ENCODE measurements around the gene ALG9. TPM values are rescaled to one million over a fixed set of nuclear protein-coding genes. Genes with fewer than 3 reads are reported as not detected.
"Not testable (repeated sequence)": the region's sequence is repeated elsewhere in the genome, so short reads cannot be mapped to it uniquely, and the experiment has no call there.

ALG9 gene
- polyA plus RNA-seq, 3 donors = 7.4 to 7.9 (median 7.8) TPM

- H3K4me3 Mint-ChIP-seq = no peak overlapping the region
- Histone ChIP-seq H2AFZ (ENCODE audit: insufficient read depth, low read depth, low read length, poor library complexity, severe bottlenecking) (no peak overlapping the region), H3K4me1 (ENCODE audit: control insufficient read depth in 1 of 2, insufficient read depth in 2 of 2, low read length in 2 of 2) (peaks cover 8 to 14% of the 10 kb centered on the region in 2 donors), H3K27ac (ENCODE audit: low read depth in 1 of 2, low read length in 2 of 2) (no peak overlapping the region), H3K79me2 (ENCODE audit: insufficient read depth, low read length) (no peaks in the 10 kb centered on the region), H3K36me3 (replicated peaks in 1 of 2; ENCODE audit: control insufficient read depth in 1 of 2, insufficient read depth in 2 of 2, low read length in 2 of 2) (no peaks in the 10 kb centered on the region), H3K27me3 (ENCODE audit: control insufficient read depth in 2 of 2, insufficient read depth in 2 of 2, low read length in 2 of 2) (no peaks in the 10 kb centered on the region), H4K20me1 (ENCODE audit: insufficient read depth, low read length) (no peaks in the 10 kb centered on the region), H3K4me3 (replicated peaks in 1 of 3; ENCODE audit: low read depth in 2 of 3, low read length in 3 of 3) (no peak overlapping the region), H3K9ac (ENCODE audit: insufficient read depth, low read length, poor library complexity, severe bottlenecking) (no peak overlapping the region), H3K9me3 (replicated peaks in 1 of 2; ENCODE audit: control insufficient read depth in 1 of 2, insufficient read depth in 1 of 2, low read length in 2 of 2) (no peaks in the 10 kb centered on the region), H3K4me2 (replicated peaks; ENCODE audit: extremely low read depth, low read length, poor library complexity, severe bottlenecking) (no peak overlapping the region)
- H3K36me3 Mint-ChIP-seq = no peaks in the 10 kb centered on the region
- intact Hi-C loops (cut with micrococcal nuclease) = no loop called here
- peak overlapping the region in 1 of 7 donors; percentile 50 for H3K27ac Mint-ChIP-seq
- H3K27me3 Mint-ChIP-seq (ENCODE audit: low read depth in 3 of 3) = peaks cover 1 to 2% (median 1%) of the 10 kb centered on the region in 3 donors
- peaks cover 0 to 2% (median 0%) of the 10 kb centered on the region in 7 donors for H3K9me3 Mint-ChIP-seq
- 40% methylated on average over 1 of the region's 2 CpGs for WGBS (ENCODE audit: insufficient coverage)
- DNase-seq = no peak
- no peak for TF ChIP-seq CTCF (IDR thresholded peaks at IDR 0.05)
- peaks cover 14% of the 10 kb centered on the region for H3K4me1 Mint-ChIP-seq
These were observed 15.5 kb upstream of the ALG9 start for GRCh38 chr11:111886844-111887243.

GRCh38 chr11:111886032-111886431, 14.7 kb upstream of the ALG9 start:
- H3K9me3 Mint-ChIP-seq = peaks cover 0 to 2% (median 0%) of the 10 kb centered on the region in 7 donors
- Histone ChIP-seq H3K27me3 (ENCODE audit: control insufficient read depth in 2 of 2, insufficient read depth in 2 of 2, low read length in 2 of 2) (no peaks in the 10 kb centered on the region), H3K9me3 (replicated peaks in 1 of 2; ENCODE audit: control insufficient read depth in 1 of 2, insufficient read depth in 1 of 2, low read length in 2 of 2) (no peaks in the 10 kb centered on the region), H3K4me1 (ENCODE audit: control insufficient read depth in 1 of 2, insufficient read depth in 2 of 2, low read length in 2 of 2) (peaks cover 14 to 22% of the 10 kb centered on the region in 2 donors), H3K79me2 (ENCODE audit: insufficient read depth, low read length) (no peaks in the 10 kb centered on the region), H3K4me3 (replicated peaks in 1 of 3; ENCODE audit: low read depth in 2 of 3, low read length in 3 of 3) (no peak overlapping the region), H3K27ac (ENCODE audit: low read depth in 1 of 2, low read length in 2 of 2) (no peak overlapping the region), H3K4me2 (replicated peaks; ENCODE audit: extremely low read depth, low read length, poor library complexity, severe bottlenecking) (no peak overlapping the region), H4K20me1 (ENCODE audit: insufficient read depth, low read length) (no peaks in the 10 kb centered on the region), H3K36me3 (replicated peaks in 1 of 2; ENCODE audit: control insufficient read depth in 1 of 2, insufficient read depth in 2 of 2, low read length in 2 of 2) (no peaks in the 10 kb centered on the region), H3K9ac (ENCODE audit: insufficient read depth, low read length, poor library complexity, severe bottlenecking) (no peak overlapping the region), H2AFZ (ENCODE audit: insufficient read depth, low read depth, low read length, poor library complexity, severe bottlenecking) (no peak overlapping the region)
- TF ChIP-seq CTCF (IDR thresholded peaks at IDR 0.05) = no peak
- WGBS (ENCODE audit: insufficient coverage) = no CpG with 5 or more reads among the region's 4 CpGs
- no peak for DNase-seq
- H3K27ac Mint-ChIP-seq = no peak overlapping the region
- peaks cover 1 to 2% (median 1%) of the 10 kb centered on the region in 3 donors for H3K27me3 Mint-ChIP-seq (ENCODE audit: low read depth in 3 of 3)
- peaks cover 20% of the 10 kb centered on the region for H3K4me1 Mint-ChIP-seq
- intact Hi-C loops (cut with micrococcal nuclease) = no loop called here
- H3K4me3 Mint-ChIP-seq = no peak overlapping the region
- no peaks in the 10 kb centered on the region for H3K36me3 Mint-ChIP-seq

GRCh38 chr11:111885053-111885452, 13.7 kb upstream of the ALG9 start:
- WGBS (ENCODE audit: insufficient coverage) = 100% methylated on average over 3 of the region's 4 CpGs
- not testable (repeated sequence) for H3K36me3 ChIP-seq (replicated peaks in 1 of 2; ENCODE audit: control insufficient read depth in 1 of 2, insufficient read depth in 2 of 2, low read length in 2 of 2)

More at GRCh38 chr11:111885053-111885452, 13.7 kb upstream of the ALG9 start:
- peaks cover 14 to 22% of the 10 kb centered on the region in 2 donors for H3K4me1 ChIP-seq (ENCODE audit: control insufficient read depth in 1 of 2, insufficient read depth in 2 of 2, low read length in 2 of 2)
- H3K79me2 ChIP-seq (ENCODE audit: insufficient read depth, low read length); H3K36me3 Mint-ChIP-seq; H3K4me3 Mint-ChIP-seq; DNase-seq; H3K9ac ChIP-seq (ENCODE audit: insufficient read depth, low read length, poor library complexity, severe bottlenecking); H3K27me3 Mint-ChIP-seq (ENCODE audit: low read depth in 3 of 3); H3K9me3 Mint-ChIP-seq; H3K27ac ChIP-seq (ENCODE audit: low read depth in 1 of 2, low read length in 2 of 2); H3K9me3 ChIP-seq (replicated peaks in 1 of 2; ENCODE audit: control insufficient read depth in 1 of 2, insufficient read depth in 1 of 2, low read length in 2 of 2); H3K27ac Mint-ChIP-seq; H2AFZ ChIP-seq (ENCODE audit: insufficient read depth, low read depth, low read length, poor library complexity, severe bottlenecking); H3K4me2 ChIP-seq (replicated peaks; ENCODE audit: extremely low read depth, low read length, poor library complexity, severe bottlenecking); H4K20me1 ChIP-seq (ENCODE audit: insufficient read depth, low read length); intact Hi-C loops (cut with micrococcal nuclease); H3K4me3 ChIP-seq (replicated peaks in 1 of 3; ENCODE audit: low read depth in 2 of 3, low read length in 3 of 3); H3K27me3 ChIP-seq (ENCODE audit: control insufficient read depth in 2 of 2, insufficient read depth in 2 of 2, low read length in 2 of 2): not testable (repeated sequence)
- peaks cover 24% of the 10 kb centered on the region for H3K4me1 Mint-ChIP-seq
